ENCODE measurements around the gene IL31. TPM values are rescaled to one million over a fixed set of nuclear protein-coding genes. Genes with fewer than 3 reads are reported as not detected.

Gene IL31
- total and polyA plus RNA-seq, 2 of the 4 experiments (the other 2 are of a cell fraction) = not detected

- Histone ChIP-seq H3K9me3 (ENCODE audit: control insufficient read depth, insufficient read depth, low read length) (no peaks in the 10 kb centered on the region), H2AK5ac (ENCODE audit: low read depth, low read length) (no peak overlapping the region), H3K4me1 (ENCODE audit: control insufficient read depth, insufficient read depth, low read length) (no peaks in the 10 kb centered on the region), H3K4me2 (ENCODE audit: low read depth, low read length) (no peak overlapping the region), H3K27ac (ENCODE audit: insufficient read depth, low read length) (no peak overlapping the region), H3K79me1 (ENCODE audit: low read depth in 1 of 2, low read length in 2 of 2) (no peaks in the 10 kb centered on the region), H2BK20ac (ENCODE audit: low read depth, low read length) (no peak overlapping the region), H2BK15ac (ENCODE audit: low read depth, low read length) (no peak overlapping the region), H3K18ac (ENCODE audit: low read depth, low read length) (no peak overlapping the region), H3K27me3 (ENCODE audit: control insufficient read depth, insufficient read depth, low read length) (no peaks in the 10 kb centered on the region), H2AFZ (replicated peaks; ENCODE audit: low read length, poor library complexity) (no peak overlapping the region), H3K4ac (ENCODE audit: low read depth, low read length) (no peak overlapping the region), H2AK9ac (replicated peaks; ENCODE audit: low read depth, low read length, poor library complexity) (peak overlapping the region; percentile 55), H4K20me1 (ENCODE audit: insufficient read depth, low read length) (no peaks in the 10 kb centered on the region), H2BK5ac (ENCODE audit: low read depth, low read length, poor library complexity, severe bottlenecking) (no peak overlapping the region), H3K23ac (ENCODE audit: low read depth, low read length) (no peak overlapping the region), H3K4me3 (ENCODE audit: insufficient read depth, low read depth, low read length) (no peak overlapping the region), H4K91ac (ENCODE audit: insufficient read depth, low read depth, low read length) (no peak overlapping the region), H3K9me1 (ENCODE audit: insufficient read depth, low read length) (peaks cover 3% of the 10 kb centered on the region; the same call in 1 of the 2 replicates), H3K36me3 (ENCODE audit: control insufficient read depth, insufficient read depth, low read length) (peaks cover 71% of the 10 kb centered on the region), H3K9ac (ENCODE audit: low read depth, low read length) (no peak overlapping the region), H3K56ac (ENCODE audit: extremely low read depth, insufficient read depth, low read length) (no peak overlapping the region), H3K14ac (replicated peaks; ENCODE audit: low read depth, low read length) (no peak overlapping the region), H4K8ac (ENCODE audit: low read depth in 2 of 2, low read length in 2 of 2) (no peak overlapping the region), H4K5ac (ENCODE audit: low read depth, low read length) (no peak overlapping the region), H2BK120ac (ENCODE audit: low read depth, low read length) (no peak overlapping the region)
- ATAC-seq (ENCODE audit: low read depth) = no peak
- no peak for DNase-seq
- dilution Hi-C loops (cut with HindIII; ENCODE audit: low sequenced_read_pairs, unreplicated experiment) (no loop called here), intact Hi-C loops (cut with micrococcal nuclease) (no loop called here), in situ Hi-C loops (cut with MboI; ENCODE audit: low sequenced_read_pairs) (no loop called here)
- POLR2A ChIA-PET (ENCODE audit: unreplicated experiment) = no interaction called here
- WGBS, 2 experiments (ENCODE audit: extremely low coverage in 2 of 2, insufficient read length in 1 of 2) = 94% methylated on average over 9 of the region's 15 CpGs; no CpG with 5 or more reads in 1 of the 2 experiments
- no TSS peak for BruUV-seq (replicated peaks)
- TF ChIP-seq CHD1 (IDR thresholded peaks at IDR 0.05; ENCODE audit: low read depth, low read length) (no peak), SMC3 (IDR thresholded peaks at IDR 0.05; ENCODE audit: low read depth, low read length) (no peak), USF2 (IDR thresholded peaks at IDR 0.05; ENCODE audit: low read depth, low read length) (no peak), POLR2A (IDR thresholded peaks at IDR 0.05; ENCODE audit: low read depth, low read length) (no peak), BHLHE40 (IDR thresholded peaks at IDR 0.05; ENCODE audit: low read depth, low read length) (no peak), RAD21 (IDR thresholded peaks at IDR 0.05; ENCODE audit: low read length) (no peak), MAZ (IDR thresholded peaks at IDR 0.05; ENCODE audit: borderline replicate concordance, low read depth, low read length) (no peak)
- CTCF ChIA-PET = no interaction called here
Measured at GRCh38 chr12:122139266-122139665, 34.8 kb downstream of the IL31 start.

Data from IMR-90 (cell line).